Parathyroid adenoma (tissue), 2 donors: ENCODE measurements around the gene CNST.

ENCODE experiments used
- H2AFZ ChIP-seq: fragments of 300-600 bp; sonication (generic); one replicate; pipeline ENCODE4 v1.7.0; 2017; ENCODE audit warnings: antibody characterized with exemption, mild to moderate bottlenecking
- H3K27ac ChIP-seq: fragments of 300-600 bp; sonication (generic); one replicate; pipeline ENCODE4 v1.7.0; 2017
- H3K27me3 ChIP-seq: fragments of 300-600 bp; sonication (generic); one replicate; pipeline ENCODE4 v1.7.0; 2017; ENCODE audit warnings: low read length; ENCODE audit not compliant: control insufficient read depth, insufficient read depth
- H3K36me3 ChIP-seq: fragments of 300-600 bp; sonication (generic); one replicate; pipeline ENCODE4 v1.7.0; 2017; ENCODE audit warnings: low read length; ENCODE audit not compliant: control insufficient read depth, insufficient read depth
- H3K4me1 ChIP-seq: fragments of 300-600 bp; sonication (generic); one replicate; pipeline ENCODE4 v1.7.0; 2017; ENCODE audit warnings: control low read depth
- H3K4me2 ChIP-seq: fragments of 300-600 bp; sonication (generic); one replicate; pipeline ENCODE4 v1.7.0; 2017; ENCODE audit warnings: low read length
- H3K4me3 ChIP-seq: fragments of 300-600 bp; sonication (generic); one replicate; pipeline ENCODE4 v1.7.0; 2017; ENCODE audit warnings: low read depth, low read length
- H3K79me2 ChIP-seq: fragments of 300-600 bp; sonication (generic); one replicate; pipeline ENCODE4 v1.7.0; 2017; ENCODE audit warnings: control low read depth
- H3K9ac ChIP-seq: fragments of 300-600 bp; sonication (generic); one replicate; pipeline ENCODE4 v1.7.0; 2017; ENCODE audit warnings: mild to moderate bottlenecking
- H3K9me3 ChIP-seq: fragments of 300-600 bp; sonication (generic); one replicate; pipeline ENCODE4 v1.7.0; 2017; ENCODE audit warnings: low read length; ENCODE audit not compliant: control insufficient read depth
- TF ChIP-seq, protein P1 (sequence below): fragments of 300-600 bp; sonication (generic); IDR thresholded peaks from one replicate; pipeline ENCODE4 v1.7.0; 2017; ENCODE audit warnings: antibody characterized with exemption, mild to moderate bottlenecking
- donor health status: primary hyperparathyroidism.

CNST gene

DNA sequence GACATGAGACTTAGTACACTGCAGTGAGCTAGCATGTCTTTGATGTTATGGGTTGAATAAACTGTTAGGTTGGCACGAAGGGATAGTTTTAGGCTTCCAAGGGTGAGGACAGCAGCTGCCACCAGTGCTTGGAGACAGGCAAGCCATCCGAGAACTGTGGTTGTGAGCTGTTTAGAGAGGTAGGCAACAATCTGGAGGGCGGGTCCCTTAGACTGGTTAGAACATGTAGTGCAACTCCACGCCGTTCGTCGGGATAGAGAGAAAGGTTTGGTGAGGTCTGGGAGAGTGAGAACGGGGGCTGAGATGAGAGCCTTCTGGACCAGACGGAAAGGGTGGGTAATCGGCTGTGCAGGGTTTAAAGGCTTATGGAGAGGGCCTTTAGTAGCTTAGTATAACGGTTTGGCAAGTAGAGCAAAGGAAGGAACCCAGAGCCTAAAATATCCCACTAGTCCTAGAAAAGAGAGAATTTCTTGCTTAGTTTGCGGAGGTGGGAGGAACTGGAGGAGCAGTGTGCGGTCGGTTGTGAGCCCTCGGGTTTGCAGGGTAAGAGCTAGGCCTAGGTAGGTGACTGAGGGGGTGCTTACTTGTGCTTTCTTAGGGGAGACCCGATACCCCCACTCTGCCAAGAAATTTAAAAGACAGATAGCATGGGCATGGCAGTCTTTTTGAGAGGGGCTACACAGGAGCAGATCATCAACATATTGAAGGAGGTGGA, 72.8 kb downstream of the CNST start:
- Histone ChIP-seq H2AFZ (no peak overlapping the region), H3K9ac (no peak overlapping the region), H3K27me3 (no peaks in the 10 kb centered on the region), H3K4me1 (no peaks in the 10 kb centered on the region), H3K4me3 (no peak overlapping the region), H3K9me3 (no peaks in the 10 kb centered on the region), H3K79me2 (peaks cover 2% of the 10 kb centered on the region), H3K4me2 (no peak overlapping the region), H3K27ac (no peak overlapping the region), H3K36me3 (peaks cover 3% of the 10 kb centered on the region)
- TF ChIP-seq, protein P1, sequence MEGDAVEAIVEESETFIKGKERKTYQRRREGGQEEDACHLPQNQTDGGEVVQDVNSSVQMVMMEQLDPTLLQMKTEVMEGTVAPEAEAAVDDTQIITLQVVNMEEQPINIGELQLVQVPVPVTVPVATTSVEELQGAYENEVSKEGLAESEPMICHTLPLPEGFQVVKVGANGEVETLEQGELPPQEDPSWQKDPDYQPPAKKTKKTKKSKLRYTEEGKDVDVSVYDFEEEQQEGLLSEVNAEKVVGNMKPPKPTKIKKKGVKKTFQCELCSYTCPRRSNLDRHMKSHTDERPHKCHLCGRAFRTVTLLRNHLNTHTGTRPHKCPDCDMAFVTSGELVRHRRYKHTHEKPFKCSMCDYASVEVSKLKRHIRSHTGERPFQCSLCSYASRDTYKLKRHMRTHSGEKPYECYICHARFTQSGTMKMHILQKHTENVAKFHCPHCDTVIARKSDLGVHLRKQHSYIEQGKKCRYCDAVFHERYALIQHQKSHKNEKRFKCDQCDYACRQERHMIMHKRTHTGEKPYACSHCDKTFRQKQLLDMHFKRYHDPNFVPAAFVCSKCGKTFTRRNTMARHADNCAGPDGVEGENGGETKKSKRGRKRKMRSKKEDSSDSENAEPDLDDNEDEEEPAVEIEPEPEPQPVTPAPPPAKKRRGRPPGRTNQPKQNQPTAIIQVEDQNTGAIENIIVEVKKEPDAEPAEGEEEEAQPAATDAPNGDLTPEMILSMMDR: no peak

DNA sequence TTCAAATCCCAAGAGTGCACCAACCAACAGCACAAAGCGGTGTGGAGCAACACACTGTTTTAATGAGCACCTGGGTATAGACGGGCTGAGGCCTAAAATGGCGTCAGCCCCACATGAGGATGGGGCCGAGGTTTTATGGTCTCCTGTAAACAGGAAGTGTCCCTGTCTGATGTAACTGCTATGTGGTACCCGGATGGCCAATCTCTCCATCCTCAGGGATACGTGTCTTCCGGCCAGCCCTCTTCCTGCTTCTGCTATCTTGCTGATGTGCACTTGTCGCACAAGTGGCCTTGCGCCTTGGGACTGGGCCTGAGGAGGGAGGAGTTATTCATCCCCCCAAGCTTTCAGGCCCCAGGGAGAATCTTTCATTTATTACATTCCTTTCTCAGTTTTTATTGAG, 73.5 kb downstream of the CNST start:
- H3K4me2 ChIP-seq: no peak overlapping the region
- H3K27me3 ChIP-seq: no peaks in the 10 kb centered on the region
- H3K9me3 ChIP-seq: no peaks in the 10 kb centered on the region
- no peak overlapping the region for H3K4me3 ChIP-seq
- no peak overlapping the region for H3K9ac ChIP-seq
- H3K27ac ChIP-seq: no peak overlapping the region
- H3K79me2 ChIP-seq: peaks cover 2% of the 10 kb centered on the region
- H2AFZ ChIP-seq: no peak overlapping the region
- H3K4me1 ChIP-seq: no peaks in the 10 kb centered on the region
- peaks cover 3% of the 10 kb centered on the region for H3K36me3 ChIP-seq
- TF ChIP-seq, protein P1: no peak

DNA sequence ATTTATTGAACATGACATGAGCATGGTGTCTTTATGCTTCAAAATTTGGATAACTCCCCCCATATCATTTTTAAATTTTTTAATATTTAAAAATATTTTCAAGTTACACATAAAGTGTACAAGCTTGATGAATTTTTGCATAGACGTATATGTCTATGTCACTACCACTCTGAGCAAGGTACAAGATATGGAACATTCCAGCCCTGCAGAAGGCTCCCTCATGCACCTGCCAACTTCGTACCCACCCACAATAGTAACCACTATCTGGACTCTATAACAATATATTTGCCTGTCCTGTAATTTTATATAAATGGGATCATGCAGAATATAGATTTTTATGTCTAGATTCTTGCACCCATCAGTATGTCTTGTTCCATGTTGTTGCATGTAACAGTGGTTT, 74.5 kb downstream of the CNST start:
- TF ChIP-seq, protein P1: no peak
- H3K27ac ChIP-seq: no peak overlapping the region
- H3K27me3 ChIP-seq: no peaks in the 10 kb centered on the region
- no peak overlapping the region for H3K9ac ChIP-seq
- peaks cover 3% of the 10 kb centered on the region for H3K36me3 ChIP-seq
- H3K4me3 ChIP-seq: no peak overlapping the region
- H2AFZ ChIP-seq: no peak overlapping the region
- H3K79me2 ChIP-seq: peaks cover 2% of the 10 kb centered on the region
- H3K4me2 ChIP-seq: no peak overlapping the region
- no peaks in the 10 kb centered on the region for H3K9me3 ChIP-seq
- no peaks in the 10 kb centered on the region for H3K4me1 ChIP-seq

DNA sequence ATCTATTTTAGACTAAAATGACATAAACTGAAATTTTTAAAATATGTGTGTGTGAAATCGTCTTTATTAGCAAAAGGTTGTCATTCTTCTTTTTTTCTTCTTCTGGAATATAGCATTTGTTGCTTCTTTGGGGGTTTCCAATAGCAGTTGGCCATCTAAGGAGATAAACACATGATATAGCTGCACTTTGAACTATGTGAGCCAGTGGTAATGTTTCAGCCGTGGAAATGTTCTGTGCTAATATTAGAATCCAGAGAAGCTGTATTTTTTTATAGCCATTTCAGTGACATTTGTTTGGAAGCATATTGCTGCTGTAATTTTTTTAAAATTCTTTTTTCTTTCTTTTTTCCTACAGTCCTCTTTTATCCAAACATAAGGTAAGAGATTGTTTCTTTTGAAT, 75.1 kb downstream of the CNST start:
- peaks cover 3% of the 10 kb centered on the region for H3K36me3 ChIP-seq
- no peak overlapping the region for H2AFZ ChIP-seq
- no peaks in the 10 kb centered on the region for H3K4me1 ChIP-seq
- H3K9me3 ChIP-seq: no peaks in the 10 kb centered on the region
- H3K9ac ChIP-seq: no peak overlapping the region
- H3K79me2 ChIP-seq: peaks cover 2% of the 10 kb centered on the region
- no peaks in the 10 kb centered on the region for H3K27me3 ChIP-seq
- H3K27ac ChIP-seq: no peak overlapping the region
- no peak overlapping the region for H3K4me2 ChIP-seq
- H3K4me3 ChIP-seq: no peak overlapping the region
- TF ChIP-seq, protein P1: no peak

DNA sequence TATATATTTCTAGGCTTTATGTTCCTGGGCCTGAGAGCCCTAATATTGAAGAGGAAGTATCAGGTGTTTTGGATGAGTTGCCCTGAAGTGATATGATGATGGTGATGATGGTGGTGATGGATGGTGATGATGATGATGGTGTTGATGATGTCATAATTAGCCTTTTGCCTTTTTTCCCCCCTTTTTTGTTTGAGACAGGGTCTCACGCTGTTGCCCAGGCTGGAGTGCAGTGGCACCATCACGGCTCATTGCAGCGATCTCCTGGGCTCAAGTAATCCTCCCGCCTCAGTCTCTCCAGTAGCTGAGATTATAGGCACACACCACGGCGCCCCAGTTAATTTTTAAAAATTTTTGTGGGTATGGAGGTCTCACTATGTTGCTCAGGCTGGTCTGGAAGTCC, 76.5 kb downstream of the CNST start:
- H3K4me3 ChIP-seq: no peak overlapping the region
- H3K79me2 ChIP-seq: no peaks in the 10 kb centered on the region
- no peaks in the 10 kb centered on the region for H3K4me1 ChIP-seq
- peaks cover 3% of the 10 kb centered on the region for H3K36me3 ChIP-seq
- H2AFZ ChIP-seq: no peak overlapping the region
- no peaks in the 10 kb centered on the region for H3K9me3 ChIP-seq
- no peak overlapping the region for H3K9ac ChIP-seq
- TF ChIP-seq, protein P1: no peak
- H3K27ac ChIP-seq: no peak overlapping the region
- H3K4me2 ChIP-seq: no peak overlapping the region
- H3K27me3 ChIP-seq: no peaks in the 10 kb centered on the region
